LNCaP clone FGC (cell line): ENCODE data around the gene TNS3.

ENCODE experiments used
- DNase-seq: peaks from one replicate; pipeline ENCODE4 v3.0.0-alpha.2; 2011; ENCODE audit warnings: low read depth
- H3K4me3 ChIP-seq: 2 replicates; pipeline ENCODE4 v1.5.1; 2011; ENCODE audit warnings: mild to moderate bottlenecking, low read depth, low read length, control low read depth
- TF ChIP-seq, protein P1 (sequence below): IDR thresholded peaks from 2 replicates; pipeline ENCODE4 v1.5.1; 2012; ENCODE audit warnings: mild to moderate bottlenecking; ENCODE audit not compliant: control insufficient read depth, insufficient read depth; ENCODE audit errors: extremely low read depth

TNS3 gene

DNA sequence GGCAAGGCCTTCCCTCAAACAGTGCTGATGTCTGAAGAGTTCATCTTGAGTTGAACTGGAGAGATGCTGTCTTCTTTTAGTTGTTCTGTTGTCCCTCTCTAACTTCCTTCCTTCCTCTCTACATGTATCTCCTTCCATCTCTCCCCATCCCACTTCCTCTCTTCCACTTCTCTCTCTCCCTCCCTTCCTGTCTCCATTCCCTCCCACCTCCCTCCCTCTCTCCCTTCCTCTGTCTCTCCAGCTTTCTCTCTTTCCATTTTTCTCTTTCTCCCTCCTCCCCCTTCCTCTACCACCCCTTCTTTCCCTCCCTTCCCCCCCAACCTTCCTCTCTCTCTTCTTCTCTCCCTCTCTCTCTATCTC lies 40.7 kb upstream of the TNS3 start:
- H3K4me3 ChIP-seq: no peak overlapping the region

GRCh38 chr7:47621979-47622561 lies 40.2 kb upstream of the TNS3 start:
- no peak for DNase-seq
- TF ChIP-seq, protein P1, sequence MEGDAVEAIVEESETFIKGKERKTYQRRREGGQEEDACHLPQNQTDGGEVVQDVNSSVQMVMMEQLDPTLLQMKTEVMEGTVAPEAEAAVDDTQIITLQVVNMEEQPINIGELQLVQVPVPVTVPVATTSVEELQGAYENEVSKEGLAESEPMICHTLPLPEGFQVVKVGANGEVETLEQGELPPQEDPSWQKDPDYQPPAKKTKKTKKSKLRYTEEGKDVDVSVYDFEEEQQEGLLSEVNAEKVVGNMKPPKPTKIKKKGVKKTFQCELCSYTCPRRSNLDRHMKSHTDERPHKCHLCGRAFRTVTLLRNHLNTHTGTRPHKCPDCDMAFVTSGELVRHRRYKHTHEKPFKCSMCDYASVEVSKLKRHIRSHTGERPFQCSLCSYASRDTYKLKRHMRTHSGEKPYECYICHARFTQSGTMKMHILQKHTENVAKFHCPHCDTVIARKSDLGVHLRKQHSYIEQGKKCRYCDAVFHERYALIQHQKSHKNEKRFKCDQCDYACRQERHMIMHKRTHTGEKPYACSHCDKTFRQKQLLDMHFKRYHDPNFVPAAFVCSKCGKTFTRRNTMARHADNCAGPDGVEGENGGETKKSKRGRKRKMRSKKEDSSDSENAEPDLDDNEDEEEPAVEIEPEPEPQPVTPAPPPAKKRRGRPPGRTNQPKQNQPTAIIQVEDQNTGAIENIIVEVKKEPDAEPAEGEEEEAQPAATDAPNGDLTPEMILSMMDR: no peak
- no peak overlapping the region for H3K4me3 ChIP-seq

More for the DNA sequence above, 40.7 kb upstream of the TNS3 start:
- DNase-seq: no peak
- TF ChIP-seq, protein P1: no peak

GRCh38 chr7:47621347-47621746 lies 39.4 kb upstream of the TNS3 start:
- H3K4me3 ChIP-seq: no peak overlapping the region

DNA sequence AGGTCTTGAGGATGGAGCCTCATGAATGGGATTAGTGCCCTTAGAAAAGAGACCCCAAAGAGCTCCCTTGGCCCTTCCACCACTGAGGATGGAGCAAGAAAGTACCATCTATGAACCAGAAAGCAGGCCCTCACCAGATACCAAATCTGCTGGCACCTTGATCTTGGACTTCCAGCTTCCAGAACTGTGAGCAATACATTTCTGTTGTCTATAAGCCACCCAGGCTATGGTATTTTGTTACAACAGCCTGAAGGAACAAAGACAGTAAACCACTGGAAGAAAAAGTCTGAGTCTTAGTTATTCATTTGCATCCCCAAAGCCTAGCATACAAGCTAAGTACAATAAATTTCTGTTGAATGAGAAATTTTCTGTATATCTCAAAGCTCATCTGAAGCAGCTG lies 37.9 kb upstream of the TNS3 start:
- DNase-seq: no peak
- TF ChIP-seq, protein P1: no peak
- no peak overlapping the region for H3K4me3 ChIP-seq

More at GRCh38 chr7:47621347-47621746, 39.4 kb upstream of the TNS3 start:
- DNase-seq: no peak
- TF ChIP-seq, protein P1: no peak

DNA sequence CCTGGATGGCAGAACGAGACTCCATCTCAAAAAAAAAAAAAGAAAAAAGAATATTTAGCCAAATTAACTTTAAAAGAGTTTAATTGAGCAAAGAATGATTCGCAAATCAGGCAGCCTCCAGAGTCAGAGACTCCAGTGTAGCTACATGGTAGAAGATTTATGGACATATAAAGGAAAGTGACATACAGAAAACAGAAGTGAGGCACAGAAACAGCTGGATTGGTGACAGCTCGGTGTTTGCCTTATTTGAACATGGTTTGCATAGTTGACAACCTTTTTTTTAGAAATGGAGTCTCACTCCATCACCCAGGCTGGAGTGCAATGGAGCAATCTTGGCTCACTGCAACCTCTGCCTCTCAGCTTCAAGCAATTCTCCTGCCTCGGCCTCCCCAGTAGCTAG lies 35.2 kb upstream of the TNS3 start:
- no peak for DNase-seq
- H3K4me3 ChIP-seq: no peak overlapping the region
- TF ChIP-seq, protein P1: no peak

DNA sequence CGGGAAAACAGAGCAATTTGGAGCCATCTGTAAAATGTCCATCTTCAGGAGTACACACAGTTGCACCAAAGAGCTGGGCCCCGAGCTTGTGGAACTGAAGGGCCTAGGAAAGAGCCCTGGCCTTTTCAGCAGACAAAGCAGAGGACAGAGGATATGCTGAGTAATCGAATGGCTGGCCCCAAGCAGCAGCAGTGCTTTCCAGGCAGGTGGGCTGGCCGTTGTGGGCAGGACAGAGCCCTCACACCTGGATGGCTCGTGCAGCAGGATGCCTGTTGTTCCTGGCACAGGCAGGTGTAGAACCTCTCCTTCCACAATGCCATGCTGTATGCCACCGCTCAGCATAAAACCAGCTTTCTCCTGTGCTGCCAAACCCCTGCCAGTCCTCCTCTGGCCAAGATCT lies 32.5 kb upstream of the TNS3 start:
- H3K4me3 ChIP-seq: no peak overlapping the region
- DNase-seq: no peak
- TF ChIP-seq, protein P1: no peak

DNA sequence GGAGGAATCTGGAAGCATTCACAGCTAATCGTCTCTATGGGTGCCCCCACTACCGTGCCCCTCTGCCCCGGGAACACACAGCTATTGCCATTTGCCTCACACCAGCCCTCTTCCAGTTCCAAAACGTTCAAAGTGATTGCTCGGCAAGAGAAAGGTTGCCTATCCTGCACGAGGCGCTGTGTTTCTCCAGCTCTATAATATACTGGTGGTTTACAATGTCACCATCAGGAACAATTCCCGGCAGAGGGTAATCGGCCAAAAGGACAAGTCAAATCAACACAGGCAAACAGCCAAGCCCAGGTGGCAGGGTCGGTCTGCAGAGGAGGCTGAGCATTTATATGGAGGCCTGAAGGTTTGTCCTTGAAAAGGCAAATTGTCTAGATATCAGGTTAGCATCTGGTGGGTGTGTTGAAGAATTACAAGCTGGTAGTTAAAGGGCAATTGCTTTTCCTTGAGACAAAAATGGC lies 29.2 kb upstream of the TNS3 start:
- no peak overlapping the region for H3K4me3 ChIP-seq
- DNase-seq: no peak
- TF ChIP-seq, protein P1: no peak
